Activated naive CD4-positive, alpha-beta T cell treated with anti-CD3 and anti-CD28 coated beads, Interleukin-2, amount 50 U/mL, for 72 hours (primary cell): ENCODE measurements around the gene ZNF580. TPM values are rescaled to one million over a fixed set of nuclear protein-coding genes. Genes with fewer than 3 reads are reported as not detected.

Experiments used
- ATAC-seq, 2 donors: fragments of 150-1000 bp; cut with Tn5 transposase; 2 replicates each; pipeline ENCODE4 v1.10.0; 2021; ENCODE audit warnings: mild to moderate bottlenecking in 2 of 2, moderate library complexity in 2 of 2
- DNase-seq, 2 donors: peaks; one replicate each; pipeline ENCODE4 v3.0.0; 2021 to 2022; ENCODE audit warnings: low spot score in 2 of 2
- H3K27ac Mint-ChIP-seq, 2 donors: one replicate each; pipeline ENCODE4 v1.8.0; 2022; ENCODE audit warnings: mild to moderate bottlenecking in 2 of 2, mixed read lengths in 2 of 2
- H3K36me3 Mint-ChIP-seq, 2 donors: one replicate each; pipeline ENCODE4 v1.8.0; 2022; ENCODE audit warnings: mixed read lengths in 2 of 2
- H3K9me3 Mint-ChIP-seq, 2 donors: one replicate each; pipeline ENCODE4 v1.8.0; 2022; ENCODE audit warnings: mixed read lengths in 2 of 2
- total RNA-seq, 2 donors: library from RNA; stranded (reverse); gene quantifications; one replicate each; pipeline ENCODE4 v1.2.3, GENCODE V29; 2022

The ZNF580 gene
- total RNA-seq, 2 donors from 2014 or later: 18.2 to 33.9 TPM

- Mint-ChIP-seq H3K27ac (peak overlapping the region; percentile 59 to 92), H3K9me3 (no peaks in the 10 kb centered on the region), H3K36me3 (peaks cover 13 to 35% of the 10 kb centered on the region in 2 donors)
- DNase-seq: no peak
- no peak for ATAC-seq
Measured at GRCh38 chr19:55648585-55649267, 7.9 kb downstream of the ZNF580 start.

GRCh38 chr19:55649268-55650125, 8.7 kb downstream of the ZNF580 start:
- ATAC-seq (no peak), DNase-seq (no peak)
- no peaks in the 10 kb centered on the region for H3K9me3 Mint-ChIP-seq
- peak overlapping the region; percentile 59 to 92 for H3K27ac Mint-ChIP-seq
- H3K36me3 Mint-ChIP-seq: peaks cover 18 to 28% of the 10 kb centered on the region in 2 donors

DNA sequence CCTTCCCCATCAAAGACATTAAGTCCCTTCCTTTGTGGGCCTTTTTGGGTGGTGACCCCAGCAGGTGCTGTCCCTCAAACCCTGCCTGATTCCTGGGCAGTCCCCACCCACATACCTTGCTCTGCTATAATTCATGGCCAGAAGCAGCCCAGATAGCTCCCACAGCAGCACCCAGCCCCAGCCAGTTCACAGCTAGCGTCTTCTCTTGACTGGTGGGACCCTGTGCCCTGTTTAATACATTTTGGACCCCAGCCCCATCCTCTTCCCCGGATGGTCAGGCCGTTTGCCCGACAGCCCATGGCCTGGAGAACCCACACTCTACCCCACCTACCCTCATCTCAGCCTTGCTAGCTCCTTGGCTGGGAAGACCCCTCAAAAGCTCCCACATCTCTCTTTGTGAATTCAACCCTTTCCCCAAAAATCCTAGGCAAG, 9.3 kb downstream of the ZNF580 start:
- H3K27ac Mint-ChIP-seq: peak overlapping the region; percentile 59 to 84
- H3K36me3 Mint-ChIP-seq: peaks cover 12 to 22% of the 10 kb centered on the region in 2 donors
- peak in 1 of 2 donors; percentile 13 for ATAC-seq

GRCh38 chr19:55650602-55651230, 9.9 kb downstream of the ZNF580 start:
- DNase-seq (no peak), ATAC-seq (no peak)
- H3K27ac Mint-ChIP-seq: peak overlapping the region; percentile 59 to 84
- H3K36me3 Mint-ChIP-seq: peaks cover 10 to 19% of the 10 kb centered on the region in 2 donors
- H3K9me3 Mint-ChIP-seq: no peaks in the 10 kb centered on the region

More for the DNA sequence above, 9.3 kb downstream of the ZNF580 start:
- no peak for DNase-seq
- no peaks in the 10 kb centered on the region for H3K9me3 Mint-ChIP-seq

DNA sequence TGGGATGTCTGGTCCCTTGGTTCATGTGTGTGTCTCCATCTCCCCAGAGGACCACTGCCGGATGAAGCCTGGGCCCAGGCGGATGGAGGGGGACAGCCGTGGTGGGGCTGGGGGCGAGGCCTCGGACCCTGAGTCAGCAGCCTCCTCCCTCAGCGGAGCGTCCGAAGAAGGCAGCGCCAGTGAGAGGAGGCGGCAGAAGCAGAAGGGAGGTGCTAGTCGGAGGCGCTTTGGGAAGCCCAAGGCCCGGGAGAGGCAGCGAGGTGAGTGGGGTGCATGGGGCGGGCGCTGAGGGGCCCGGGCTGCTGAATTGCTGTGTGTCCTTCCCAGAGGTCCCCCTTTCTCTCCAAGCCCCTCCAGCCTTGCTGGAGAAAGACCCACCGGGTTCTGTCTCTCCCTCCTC, 10.4 kb downstream of the ZNF580 start:
- DNase-seq (no peak), ATAC-seq (no peak)
- Mint-ChIP-seq H3K9me3 (no peaks in the 10 kb centered on the region), H3K36me3 (peaks cover 16 to 24% of the 10 kb centered on the region in 2 donors), H3K27ac (peak overlapping the region in 1 of 2 donors; percentile 69)

DNA sequence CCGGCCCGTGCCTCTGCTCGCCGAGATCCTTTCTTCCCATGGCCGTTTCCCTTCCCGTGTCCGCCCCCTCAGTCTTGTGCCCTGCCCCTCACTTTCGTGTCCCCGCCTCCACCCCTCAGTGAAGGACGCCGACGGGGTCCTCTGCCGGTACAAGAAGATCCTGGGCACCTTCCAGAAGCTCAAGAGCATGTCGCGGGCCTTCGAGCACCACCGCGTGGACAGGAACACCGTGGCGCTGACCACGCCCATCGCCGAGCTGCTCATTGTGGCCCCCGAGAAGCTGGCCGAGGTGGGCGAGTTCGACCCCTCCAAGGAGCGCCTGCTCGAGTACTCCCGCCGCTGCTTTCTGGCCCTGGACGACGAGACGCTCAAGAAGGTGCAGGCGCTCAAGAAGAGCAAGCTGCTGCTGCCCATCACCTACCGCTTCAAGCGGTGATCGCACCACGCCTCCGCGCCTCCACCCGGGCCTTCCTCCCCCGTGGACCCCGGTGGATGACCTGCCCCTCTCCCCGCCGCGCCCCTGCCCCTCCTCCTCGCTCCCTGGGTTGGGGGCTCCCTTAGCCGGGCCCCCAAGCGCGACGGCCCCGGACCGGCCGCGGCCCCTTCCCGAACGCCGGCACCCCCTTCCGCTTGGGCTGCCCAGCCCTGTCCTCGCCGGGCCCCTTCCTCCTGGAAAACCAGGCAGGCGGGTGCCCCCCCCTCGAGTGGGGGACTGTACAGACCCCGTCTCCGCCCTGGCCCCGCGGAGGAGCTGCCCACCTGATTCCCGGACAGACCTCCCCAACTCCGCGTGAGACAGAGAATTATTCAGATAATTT, 11.7 kb downstream of the ZNF580 start:
- Mint-ChIP-seq H3K27ac (peak overlapping the region in 1 of 2 donors; percentile 69), H3K9me3 (no peaks in the 10 kb centered on the region), H3K36me3 (peaks cover 22 to 24% of the 10 kb centered on the region in 2 donors)
- DNase-seq (no peak), ATAC-seq (no peak)

- H3K27ac Mint-ChIP-seq: peak overlapping the region; percentile 99 to 100
- no peaks in the 10 kb centered on the region for H3K9me3 Mint-ChIP-seq
- ATAC-seq (peak; percentile 60 to 62), DNase-seq (peak; percentile 95 to 99)
- H3K36me3 Mint-ChIP-seq: peaks cover 25 to 28% of the 10 kb centered on the region in 2 donors
Measured at GRCh38 chr19:55653651-55654322, 13.0 kb downstream of the ZNF580 start.

GRCh38 chr19:55654323-55654867, 13.6 kb downstream of the ZNF580 start:
- ATAC-seq: peak; percentile 65 to 78
- Mint-ChIP-seq H3K27ac (peak overlapping the region; percentile 99 to 100), H3K36me3 (peaks cover 29% of the 10 kb centered on the region in 2 donors)

GRCh38 chr19:55654868-55655647, 14.3 kb downstream of the ZNF580 start, which contains the start of gene U2AF2:
Gene U2AF2 (plus strand): TSS chr19:55655035. CDS start chr19:55655105, 70 bp downstream.
- Mint-ChIP-seq H3K9me3 (no peaks in the 10 kb centered on the region), H3K27ac (peak within 1 kb of the TSS; percentile 99 to 100), H3K36me3 (peaks cover 35 to 36% of the 10 kb centered on the region in 2 donors)
- DNase-seq (peak; percentile 94), ATAC-seq (peak; percentile 58 to 64)

More at GRCh38 chr19:55654323-55654867, 13.6 kb downstream of the ZNF580 start:
- peak; percentile 97 to 99 for DNase-seq
- no peaks in the 10 kb centered on the region for H3K9me3 Mint-ChIP-seq

GRCh38 chr19:55655648-55656040, 14.8 kb downstream of the ZNF580 start:
- Mint-ChIP-seq H3K27ac (peak overlapping the region; percentile 99), H3K36me3 (peaks cover 37% of the 10 kb centered on the region in 2 donors), H3K9me3 (no peaks in the 10 kb centered on the region)
- ATAC-seq (no peak), DNase-seq (no peak)

DNA sequence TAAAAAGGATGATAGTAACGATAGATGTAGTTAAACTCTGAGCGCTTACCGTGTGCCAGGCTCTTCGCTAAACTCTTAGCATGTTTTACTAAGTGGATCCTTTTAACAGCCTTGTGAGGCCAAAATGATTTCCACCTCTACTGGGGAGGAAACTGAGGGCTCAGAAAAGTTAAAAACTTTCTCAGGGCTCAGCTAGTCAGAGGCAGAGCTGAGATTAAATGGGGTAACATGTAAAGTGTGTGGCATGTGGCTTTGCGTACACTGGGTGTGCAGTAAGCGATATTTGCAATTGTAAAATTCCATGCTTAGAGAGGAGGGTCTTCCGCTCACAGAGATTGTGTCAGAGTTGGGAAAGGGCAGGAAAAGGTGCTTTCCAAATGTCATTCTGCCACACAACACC, 15.8 kb downstream of the ZNF580 start:
- no peak for DNase-seq
- Mint-ChIP-seq H3K27ac (peak overlapping the region; percentile 99), H3K9me3 (no peaks in the 10 kb centered on the region), H3K36me3 (peaks cover 37 to 39% of the 10 kb centered on the region in 2 donors)
- ATAC-seq: no peak

DNA sequence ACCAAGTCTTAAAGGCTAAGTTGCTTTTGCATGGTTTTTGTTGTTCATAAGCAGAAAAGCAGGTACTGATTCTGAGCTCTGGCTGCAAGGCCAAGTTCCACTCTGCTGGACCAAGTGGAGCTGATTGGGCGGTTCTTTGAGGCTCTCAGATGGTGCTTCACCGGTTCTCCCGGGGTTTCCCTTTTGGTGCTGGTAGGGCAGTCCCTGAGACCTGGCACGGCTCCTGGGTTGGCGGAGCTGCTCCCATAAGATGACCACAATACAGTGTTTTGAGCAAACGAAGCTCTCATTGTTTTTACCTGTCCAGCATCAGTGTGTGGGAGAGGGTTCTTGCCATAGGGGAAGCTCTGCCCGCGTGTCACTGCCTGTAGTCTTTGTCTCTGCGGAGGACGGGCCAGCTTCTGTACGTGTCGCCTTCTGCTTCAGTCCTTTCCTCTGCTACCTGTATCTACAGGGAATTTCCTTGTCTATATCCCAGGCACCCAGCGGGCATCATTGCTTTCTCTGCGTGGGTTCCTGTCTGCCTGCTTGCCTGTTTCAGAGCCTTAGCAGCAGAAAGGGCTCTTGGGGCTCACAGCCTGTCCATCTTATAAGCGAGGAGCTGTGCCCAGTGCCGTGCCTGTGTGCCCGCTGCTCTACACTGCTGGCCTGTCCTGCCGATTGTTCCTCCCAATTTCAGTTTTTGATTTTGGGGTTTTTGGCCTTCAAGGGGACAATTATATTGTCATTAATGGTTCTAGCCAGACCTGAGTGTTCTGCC, 16.4 kb downstream of the ZNF580 start:
- peak in 1 of 2 donors; percentile 12 for ATAC-seq
- peaks cover 38 to 43% of the 10 kb centered on the region in 2 donors for H3K36me3 Mint-ChIP-seq
- peak overlapping the region; percentile 82 to 99 for H3K27ac Mint-ChIP-seq

DNA sequence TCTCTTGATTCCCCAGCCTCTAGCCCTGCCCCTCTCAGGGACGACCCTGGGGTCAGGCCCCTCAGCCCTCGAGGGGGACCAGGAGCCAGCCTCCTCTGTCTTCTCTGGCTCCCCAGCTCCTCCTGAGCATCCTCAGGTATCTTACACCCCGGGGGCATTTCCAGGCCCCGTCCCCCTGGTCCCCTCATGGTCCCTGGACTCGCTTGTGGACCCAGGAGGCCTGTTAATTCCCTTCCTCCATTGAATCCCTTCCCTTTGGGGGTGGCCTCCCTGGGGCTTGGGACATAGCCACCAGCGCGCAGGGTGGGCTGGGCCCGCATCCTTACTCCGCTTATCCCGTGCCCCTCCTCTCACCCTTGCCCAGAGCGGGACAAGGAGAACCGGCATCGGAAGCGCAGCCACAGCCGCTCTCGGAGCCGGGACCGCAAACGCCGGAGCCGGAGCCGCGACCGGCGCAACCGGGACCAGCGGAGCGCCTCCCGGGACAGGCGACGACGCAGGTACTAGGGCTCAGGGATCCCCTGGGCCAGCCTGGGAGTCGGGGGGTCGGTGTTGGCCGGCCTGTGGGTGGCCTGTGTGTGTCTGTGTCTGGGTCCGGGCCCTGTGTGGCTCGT, 18.2 kb downstream of the ZNF580 start:
- DNase-seq: no peak
- no peaks in the 10 kb centered on the region for H3K9me3 Mint-ChIP-seq
- peak overlapping the region; percentile 51 to 94 for H3K27ac Mint-ChIP-seq
- ATAC-seq: no peak
- H3K36me3 Mint-ChIP-seq: peaks cover 46 to 58% of the 10 kb centered on the region in 2 donors

More for the DNA sequence above, 16.4 kb downstream of the ZNF580 start:
- no peaks in the 10 kb centered on the region for H3K9me3 Mint-ChIP-seq
- no peak for DNase-seq
